IPS-18c (cell line): ENCODE data around the gene LAMB1.
"Not testable (repeated sequence)": the region's sequence is repeated elsewhere in the genome, so short reads cannot be mapped to it uniquely, and the experiment has no call there.

Source experiments
- H3K4me3 ChIP-seq: 2 replicates; pipeline ENCODE4 v1.7.0; 2013; ENCODE audit warnings: low read depth, mild to moderate bottlenecking, low read length, moderate library complexity; ENCODE audit not compliant: insufficient read depth
- H3K9me3 ChIP-seq: one replicate; pipeline ENCODE4 v1.6.1; 2013; ENCODE audit warnings: mild to moderate bottlenecking, low read length, moderate library complexity; ENCODE audit not compliant: control insufficient read depth, insufficient read depth

The LAMB1 gene

DNA sequence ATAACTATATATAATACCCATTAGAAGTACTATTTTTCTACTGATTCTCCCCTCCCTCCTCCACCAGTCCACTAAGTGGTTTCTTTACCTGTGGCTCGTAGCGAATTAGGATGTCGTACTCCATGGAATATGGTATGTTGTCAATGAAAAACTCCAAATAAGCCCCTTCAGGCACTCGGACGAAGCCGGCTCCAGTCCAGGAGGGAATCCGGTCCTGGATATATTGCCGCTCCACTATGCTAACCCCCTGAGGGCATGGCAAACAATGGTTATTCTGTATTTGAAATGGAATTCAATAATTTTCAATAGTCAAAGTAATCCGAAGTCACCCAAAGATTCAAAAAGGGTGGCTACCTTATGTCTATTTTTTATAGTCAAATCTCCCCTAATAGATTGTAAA is 40.1 kb downstream of the LAMB1 start:
- Histone ChIP-seq H3K4me3 (no peak overlapping the region), H3K9me3 (no peaks in the 10 kb centered on the region)

DNA sequence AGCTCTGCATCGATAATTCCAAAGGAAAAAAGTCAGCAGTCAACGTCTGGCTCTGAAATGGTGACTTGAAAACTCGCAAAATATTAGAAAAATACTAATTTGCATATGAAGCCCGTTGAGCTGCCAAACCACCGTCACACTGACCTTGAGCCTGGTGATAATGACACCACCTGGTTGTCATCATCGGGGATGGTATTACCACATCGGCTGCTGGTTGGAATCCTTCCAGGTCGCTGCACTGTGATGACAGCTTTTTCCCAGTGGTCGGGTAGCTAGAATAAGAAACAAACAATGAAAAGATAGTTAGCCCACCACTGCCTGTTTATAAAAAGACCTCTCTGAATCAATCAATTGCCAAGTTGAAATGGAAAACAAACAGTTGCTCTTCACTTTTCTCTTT is 41.6 kb downstream of the LAMB1 start:
- H3K9me3 ChIP-seq, result no peaks in the 10 kb centered on the region
- H3K4me3 ChIP-seq, result no peak overlapping the region

DNA sequence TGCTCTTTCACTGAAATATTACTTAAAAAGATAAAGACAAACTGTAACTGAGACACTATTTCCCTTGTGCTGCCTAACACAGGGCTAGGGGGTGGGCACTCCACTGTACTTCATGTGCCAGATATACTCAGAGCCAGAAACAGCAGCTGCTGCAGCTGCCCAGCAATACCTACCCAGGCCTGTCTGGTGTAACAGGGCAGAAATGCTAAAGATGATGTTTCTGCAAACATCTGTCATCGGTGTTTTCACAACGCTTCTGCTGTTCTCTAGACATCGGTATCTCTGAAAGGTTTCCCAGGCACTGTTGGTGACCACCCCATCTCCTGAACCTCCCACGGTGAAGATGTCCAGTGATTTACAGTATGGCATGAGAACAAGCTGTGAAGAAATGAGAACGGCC is 42.7 kb downstream of the LAMB1 start:
- no peaks in the 10 kb centered on the region for H3K9me3 ChIP-seq
- H3K4me3 ChIP-seq, result no peak overlapping the region

- Histone ChIP-seq H3K4me3 (no peak overlapping the region), H3K9me3 (no peaks in the 10 kb centered on the region)
Measured at GRCh38 chr7:107959527-107959898, 43.4 kb downstream of the LAMB1 start.

- Histone ChIP-seq H3K4me3 (no peak overlapping the region), H3K9me3 (no peaks in the 10 kb centered on the region)
Measured at GRCh38 chr7:107958764-107959526, 44.0 kb downstream of the LAMB1 start.

DNA sequence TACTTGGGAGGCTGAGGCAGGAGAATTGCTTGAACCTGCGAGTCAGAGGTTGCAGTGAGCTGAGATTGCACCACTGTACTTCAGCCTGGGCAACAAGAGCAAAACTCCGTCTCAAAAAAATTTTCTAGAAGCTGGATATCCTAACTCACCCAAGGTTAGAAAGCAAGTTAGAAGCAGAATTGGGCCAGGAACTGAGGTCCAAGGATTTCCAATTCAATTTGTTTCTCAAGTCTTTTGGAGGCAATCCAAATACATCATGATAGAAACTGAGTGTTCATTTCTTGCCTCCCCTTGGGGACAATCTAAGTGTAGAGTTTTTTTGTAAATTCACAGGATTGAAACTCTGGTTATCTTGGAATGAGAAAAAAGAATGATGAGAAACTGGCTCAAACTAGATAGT is 45.5 kb downstream of the LAMB1 start:
- H3K9me3 ChIP-seq, result no peaks in the 10 kb centered on the region

GRCh38 chr7:107956950-107957349 is 46.0 kb downstream of the LAMB1 start:
- not testable (repeated sequence) for H3K9me3 ChIP-seq, H3K4me3 ChIP-seq

More for the DNA sequence above, 45.5 kb downstream of the LAMB1 start:
- H3K4me3 ChIP-seq, result no peak overlapping the region

GRCh38 chr7:107955394-107955793 is 47.6 kb downstream of the LAMB1 start:
- Histone ChIP-seq H3K4me3 (no peak overlapping the region), H3K9me3 (no peaks in the 10 kb centered on the region)

DNA sequence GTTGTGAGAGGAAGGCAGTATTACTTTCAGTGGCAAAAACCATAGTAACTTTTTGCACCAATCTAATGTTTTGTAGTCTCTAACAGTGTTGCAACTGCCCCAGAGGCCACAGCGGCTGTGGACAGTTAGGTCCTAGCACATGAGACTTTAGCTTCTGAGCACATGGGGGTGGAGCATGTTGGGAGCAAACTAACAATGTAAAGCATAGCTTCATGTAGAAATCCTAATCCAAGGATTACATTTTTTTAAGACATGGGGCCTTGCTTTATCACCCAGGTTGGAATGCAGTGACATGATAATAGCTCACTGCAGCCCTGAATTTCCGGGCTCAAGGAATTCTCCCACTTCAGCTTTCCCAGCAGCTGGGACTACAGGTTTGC is 49.0 kb downstream of the LAMB1 start:
- Histone ChIP-seq H3K4me3 (no peak overlapping the region), H3K9me3 (no peaks in the 10 kb centered on the region)

DNA sequence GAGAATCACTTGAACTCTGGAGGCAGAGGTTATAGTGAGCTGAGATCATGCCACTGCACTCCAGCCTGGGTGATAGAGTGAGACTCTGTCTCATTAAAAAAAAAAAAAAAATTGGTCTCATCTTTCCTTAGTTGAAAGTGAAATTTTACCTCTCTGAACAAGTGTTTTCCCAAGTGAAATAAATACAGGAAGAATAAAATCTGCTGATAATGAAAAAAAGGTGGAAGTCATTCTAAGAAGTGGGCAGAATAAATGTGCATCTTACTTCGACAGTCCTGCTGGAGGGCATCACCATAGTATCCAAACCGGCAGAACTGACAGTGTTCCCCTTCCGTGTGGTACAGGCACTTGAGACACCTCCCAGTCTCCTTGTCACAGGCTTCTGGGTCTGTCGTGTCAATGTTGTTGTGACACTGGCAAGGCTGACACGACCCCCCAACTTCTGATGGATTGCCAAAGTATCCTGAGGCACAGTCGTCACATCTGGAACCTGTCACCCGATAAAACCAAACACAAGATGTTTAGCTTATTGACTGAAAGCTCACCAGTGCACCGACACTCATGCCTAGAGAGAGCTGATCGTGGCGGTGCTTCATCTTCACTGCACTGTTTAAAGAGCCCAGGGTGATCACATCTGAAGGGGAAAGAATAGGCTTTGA is 49.6 kb downstream of the LAMB1 start:
- Histone ChIP-seq H3K4me3 (no peak overlapping the region), H3K9me3 (no peaks in the 10 kb centered on the region)

- Histone ChIP-seq H3K9me3 (no peaks in the 10 kb centered on the region), H3K4me3 (no peak overlapping the region)
Measured at GRCh38 chr7:107951896-107952295, 51.1 kb downstream of the LAMB1 start.

GRCh38 chr7:107951172-107951787 is 51.7 kb downstream of the LAMB1 start:
- Histone ChIP-seq H3K9me3 (no peaks in the 10 kb centered on the region), H3K4me3 (no peak overlapping the region)

- no peak overlapping the region for H3K4me3 ChIP-seq
- no peaks in the 10 kb centered on the region for H3K9me3 ChIP-seq
Measured at GRCh38 chr7:107949443-107949935, 53.5 kb downstream of the LAMB1 start.

- Histone ChIP-seq H3K9me3 (no peaks in the 10 kb centered on the region), H3K4me3 (no peak overlapping the region)
Measured at GRCh38 chr7:107948645-107949442, 54.1 kb downstream of the LAMB1 start.

GRCh38 chr7:107946881-107947280 is 56.1 kb downstream of the LAMB1 start:
- Histone ChIP-seq H3K4me3 (no peak overlapping the region), H3K9me3 (no peaks in the 10 kb centered on the region)

DNA sequence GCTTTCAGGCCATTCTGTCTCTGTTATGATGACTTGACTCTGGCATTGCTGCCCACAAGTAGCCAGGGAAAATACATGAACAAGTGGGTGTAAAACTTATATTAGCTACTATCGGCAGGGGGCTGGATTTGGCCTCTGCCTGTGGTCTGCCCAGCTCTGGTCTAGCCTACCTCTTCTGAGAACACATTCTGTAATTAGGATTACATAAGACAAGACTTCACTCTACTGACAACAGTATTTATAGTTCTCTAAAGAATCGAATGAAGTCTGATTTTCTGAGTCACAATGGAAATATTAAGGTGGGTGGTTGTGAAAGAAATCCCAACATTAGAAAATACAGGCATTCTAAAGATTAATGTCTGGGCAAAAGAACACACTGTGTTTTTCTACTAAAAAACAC is 56.5 kb downstream of the LAMB1 start:
- H3K9me3 ChIP-seq, result no peaks in the 10 kb centered on the region
- H3K4me3 ChIP-seq, result no peak overlapping the region

DNA sequence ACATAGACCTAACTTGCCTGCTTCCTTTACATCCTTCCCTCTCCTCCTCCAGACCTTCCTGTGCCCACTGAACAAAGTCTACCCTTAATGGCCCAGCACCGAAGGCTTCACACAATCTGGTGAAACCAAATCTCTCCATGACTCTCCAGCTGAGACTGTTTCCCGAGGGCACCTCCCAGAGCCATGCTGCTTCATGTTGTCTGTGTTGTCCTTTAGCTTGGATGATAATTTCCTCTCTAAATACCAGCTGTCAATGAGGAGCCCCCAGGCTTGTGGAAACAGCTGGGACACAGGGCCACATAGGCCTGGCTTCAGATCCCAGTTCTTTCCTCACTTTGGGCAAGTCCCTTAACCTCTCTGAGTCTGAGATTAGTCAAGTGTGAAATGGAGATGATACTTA is 57.6 kb downstream of the LAMB1 start:
- Histone ChIP-seq H3K4me3 (no peak overlapping the region), H3K9me3 (no peaks in the 10 kb centered on the region)
